ENCODE results near the gene TRIM41. TPM values are rescaled to one million over a fixed set of nuclear protein-coding genes. Genes with fewer than 3 reads are reported as not detected.

The TRIM41 gene
- total and polyA plus RNA-seq, 9 of the 15 experiments (the other 6 are each of a cell fraction or from before 2014, with no cell fraction given): 1.8 to 47.6 (median 20.9) TPM

GRCh38 chr5:181243564-181244343, 20.7 kb downstream of the TRIM41 start, which contains the start of gene RACK1 (continued):
- TF ChIP-seq ZBTB11 (CRISPR knock-in tag; IDR thresholded peaks at IDR 0.05): peak; percentile 38 to 93 (median 57); a peak in 4 of 6 replicates
- peak; percentile 100 for TF ChIP-seq TAF7 (tag; IDR thresholded peaks at IDR 0.05)
- TF ChIP-seq RB1 (IDR thresholded peaks at IDR 0.05; ENCODE audit: low read depth): peak; percentile 78
- TF ChIP-seq NR2F6 (CRISPR knock-in tag; IDR thresholded peaks at IDR 0.05): peak; percentile 51; the same call in 1 of the 2 replicates
- peak; percentile 44; the same call in 1 of the 2 replicates for TF ChIP-seq CTBP1 (IDR thresholded peaks at IDR 0.05; ENCODE audit: borderline replicate concordance)
- TF ChIP-seq CAMTA2 (CRISPR knock-in tag; conservative IDR thresholded peaks at IDR 0.05): no peak
- peak; percentile 99 for TF ChIP-seq SUPT5H (IDR thresholded peaks at IDR 0.05)
- peak; percentile 25 for TF ChIP-seq MXD1 (CRISPR knock-in tag; IDR thresholded peaks at IDR 0.05; ENCODE audit: borderline replicate concordance, poor library complexity, severe bottlenecking)
- no peak for TF ChIP-seq NCOA2 (IDR thresholded peaks at IDR 0.05; ENCODE audit: partially characterized antibody in 2 of 2)
- no peak for TF ChIP-seq COPS2 (conservative IDR thresholded peaks at IDR 0.05)
- TF ChIP-seq CHD1 (IDR thresholded peaks at IDR 0.05; ENCODE audit: low read length): peak; percentile 69
- TF ChIP-seq SP1 (CRISPR knock-in tag; IDR thresholded peaks at IDR 0.05): peak; percentile 64
- TF ChIP-seq HIVEP1 (CRISPR knock-in tag; IDR thresholded peaks at IDR 0.05): 0 out of 2 replicates have a peak, but pooled peaks have one; percentile 54
- no peak; the same call in 1 of the 2 replicates for TF ChIP-seq ZNF766 (CRISPR knock-in tag; conservative IDR thresholded peaks at IDR 0.05)
- no peak; the same call in 1 of the 2 replicates for TF ChIP-seq ZNF830 (CRISPR knock-in tag; IDR thresholded peaks at IDR 0.05)
- TF ChIP-seq NR1H2 (CRISPR knock-in tag; IDR thresholded peaks at IDR 0.05): no peak
- TF ChIP-seq CREB3 (tag; conservative IDR thresholded peaks at IDR 0.05; ENCODE audit: low read depth): peak; percentile 65; the same call in 1 of the 2 replicates
- TF ChIP-seq ARID1B (IDR thresholded peaks at IDR 0.05): no peak
- peak; percentile 95 for TF ChIP-seq BRD9 (IDR thresholded peaks at IDR 0.05; ENCODE audit: low read depth, partially characterized antibody)
- TF ChIP-seq ETS1 (conservative IDR thresholded peaks at IDR 0.05; ENCODE audit: control insufficient read depth, low read depth, low read length): peak; percentile 35

Data from K562 (cell line).